Measurements from ENCODE around the gene RBM20.

GRCh38 chr10:110625951-110626855, 17.9 kb upstream of the RBM20 start:
- TF ChIP-seq CTCF (IDR thresholded peaks at IDR 0.05; ENCODE audit: low read length) (no peak), EZH2 (optimal IDR thresholded peaks at IDR 0.05; ENCODE audit: low read depth, low read length) (no peak), EZH2phosphoT487 (IDR thresholded peaks at IDR 0.05; ENCODE audit: low read length) (no peak)

Measured in MM.1S (cell line).